Heart right ventricle (tissue), 16 donors: ENCODE data around the gene TMTC2. TPM values are rescaled to one million over a fixed set of nuclear protein-coding genes. Genes with fewer than 3 reads are reported as not detected.

Experiments used
- ATAC-seq, 8 donors: fragments of 200-7000 bp; cut with Tn5 transposase; one replicate each; pipeline ENCODE4 v1.9.1; 2020; ENCODE audit warnings: mild to moderate bottlenecking in 8 of 8, moderate library complexity in 8 of 8, moderate number of reproducible peaks in 1 of 8
- DNase-seq, 2 donors: peaks; one replicate each; pipeline ENCODE4 v3.0.0-alpha.2; 2020
- H3K27ac ChIP-seq, 10 donors: fragments of 200-600 bp; sonication (generic) in 2 of 10; one replicate each; pipeline versions ENCODE4 v1.5.0 to v1.8.0; 2020 to 2022; ENCODE audit warnings: mild to moderate bottlenecking in 3 of 10
- H3K27me3 ChIP-seq, 7 donors: fragments of 200-600 bp; one replicate each; pipeline ENCODE4 v1.8.0; 2021 to 2022; ENCODE audit warnings: mild to moderate bottlenecking in 2 of 7
- H3K36me3 ChIP-seq, 9 donors: fragments of 200-600 bp; sonication (generic) in 1 of 9; one replicate each; pipeline versions ENCODE4 v1.5.0 to v1.8.0; 2020 to 2022; ENCODE audit warnings: mild to moderate bottlenecking in 2 of 9
- H3K4me1 ChIP-seq, 9 donors: fragments of 200-600 bp; sonication (generic) in 1 of 9; one replicate each; pipeline versions ENCODE4 v1.5.0 to v1.8.0; 2020 to 2022; ENCODE audit warnings: mild to moderate bottlenecking in 4 of 9
- H3K4me3 ChIP-seq, 10 donors: fragments of 200-600 bp; sonication (generic) in 2 of 10; one replicate each; pipeline versions ENCODE4 v1.5.0 to v1.8.0; 2020 to 2022; ENCODE audit warnings: mild to moderate bottlenecking in 7 of 10, moderate library complexity in 2 of 10
- H3K9me3 ChIP-seq, 11 donors: fragments of 200-600 bp in 10 of 11; sonication (generic) in 2 of 11; one replicate each; pipeline versions ENCODE4 v1.5.0 to v1.8.0; 2013 to 2022; ENCODE audit warnings: mild to moderate bottlenecking in 2 of 11, control low read depth in 1 of 11, moderate library complexity in 1 of 11
- WGBS, 2 donors: extraction: QIAGEN DNeasy Blood & Tissue Kit; methylation state at CpG; one replicate each; pipeline ENCODE4 v1.1.7; 2013; ENCODE audit warnings: inconsistent platforms in 1 of 2; 5-methylcytosine and 5-hydroxymethylcytosine counted together
- intact Hi-C, 10 donors: fragments of 100-400 bp; cut with DNase I; formaldehyde crosslinking; loops; one replicate each; pipeline versions ENCODE4 v1.11.1 to v1.14.2; 2022
- polyA plus RNA-seq, 2 donors: library from polyadenylated mRNA; stranded (reverse); fragments of 200-250 nt; gene quantifications; one replicate each; pipeline ENCODE4 v1.2.3, GENCODE V29; 2013
- total RNA-seq, 10 donors: library from RNA; stranded (reverse); fragmentation: NEBNext Ultra II Directional in 3 of 10; extraction: Animal tissue kit (Norgen Biotek cat#: 25700) in 3 of 10; gene quantifications; one replicate each; pipeline versions ENCODE4 v1.2.1 to v1.2.4, GENCODE V29; 2021 to 2023
- TF ChIP-seq, protein P1 (sequence below), 9 donors: fragments of 200-600 bp; sonication (generic) in 2 of 9; IDR thresholded peaks; one replicate each; pipeline versions ENCODE4 v1.5.0 to v1.8.0; 2021 to 2022; ENCODE audit warnings: antibody characterized with exemption in 9 of 9, mild to moderate bottlenecking in 5 of 9, moderate library complexity in 1 of 9
- donor health status: Arrhythmogenic right ventricular cardiomyopathy.
- donor health status: ischemic (EF 13 %, LVEDD 7.1; RV severe dilation, severe dysfunction).
- donor health status: healthy with polysubstance abuse.
- donor health status: DM: no; HTN: yes; CAD: no.
- donor health status: DM: no; HTN: no; CAD: no.
- donor health status: ischemic (EF 25% LVEDD 6.9; RV normal size, moderate dysfunction).
- donor health status: ischemic (EF 25% LVEDD 5.7; RV mildly dilated, moderate dysfunction).
- donor health status: healthy.
- donor health status: DM: yes; HTN: yes; CAD: no.
- donor health status: Ischemic cardiomyopathy.
- donor health status: ischemic (EF 35%, LVEDD 5.7; RV mildly dilated, moderate dysfunction).
- donor health status: nonischemic (EF 11% LVEDD 7.7; RV severe dilation, severe dysfunction).
- donor health status: DM: yes; HTN: yes; CAD: no.
- donor health status: PGD.
- donor health status: ischemic (EF 29% LVEDD 5.4; RV normal size, mild dysfunction).
- donor health status: nonischemic (EF 23%, LVEDD 6.1; RV moderate dilation, normal function).

TMTC2 gene
- total and polyA plus RNA-seq, 12 donors, result 1.6 to 4.4 (median 2.6) TPM

DNA sequence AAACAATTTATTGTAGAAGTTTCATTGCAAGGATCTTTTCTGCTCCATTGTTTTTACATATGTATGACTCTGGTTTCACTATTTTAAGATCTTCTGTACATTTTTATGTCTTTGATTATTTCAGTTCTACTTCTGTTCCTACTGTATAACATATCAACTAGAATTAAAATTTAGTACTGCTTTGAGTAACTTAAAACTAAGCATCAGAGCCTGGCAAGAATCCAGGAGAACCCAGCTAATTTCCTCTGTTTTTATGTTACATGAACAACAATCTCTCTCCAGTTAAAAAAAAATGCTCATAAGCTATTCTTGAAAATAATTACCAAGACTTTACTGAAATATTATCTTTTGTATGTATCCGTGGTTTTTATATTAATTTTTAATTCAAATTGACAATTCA is 370.7 kb downstream of the TMTC2 start:
- ATAC-seq, result no peak
- no peak for DNase-seq
- H3K36me3 ChIP-seq, result no peaks in the 10 kb centered on the region
- H3K4me1 ChIP-seq, result no peaks in the 10 kb centered on the region
- WGBS, 2 donors, result 53 to 68% methylated on average over 1 of the region's 1 CpG
- H3K27me3 ChIP-seq, result no peaks in the 10 kb centered on the region
- TF ChIP-seq, protein P1, sequence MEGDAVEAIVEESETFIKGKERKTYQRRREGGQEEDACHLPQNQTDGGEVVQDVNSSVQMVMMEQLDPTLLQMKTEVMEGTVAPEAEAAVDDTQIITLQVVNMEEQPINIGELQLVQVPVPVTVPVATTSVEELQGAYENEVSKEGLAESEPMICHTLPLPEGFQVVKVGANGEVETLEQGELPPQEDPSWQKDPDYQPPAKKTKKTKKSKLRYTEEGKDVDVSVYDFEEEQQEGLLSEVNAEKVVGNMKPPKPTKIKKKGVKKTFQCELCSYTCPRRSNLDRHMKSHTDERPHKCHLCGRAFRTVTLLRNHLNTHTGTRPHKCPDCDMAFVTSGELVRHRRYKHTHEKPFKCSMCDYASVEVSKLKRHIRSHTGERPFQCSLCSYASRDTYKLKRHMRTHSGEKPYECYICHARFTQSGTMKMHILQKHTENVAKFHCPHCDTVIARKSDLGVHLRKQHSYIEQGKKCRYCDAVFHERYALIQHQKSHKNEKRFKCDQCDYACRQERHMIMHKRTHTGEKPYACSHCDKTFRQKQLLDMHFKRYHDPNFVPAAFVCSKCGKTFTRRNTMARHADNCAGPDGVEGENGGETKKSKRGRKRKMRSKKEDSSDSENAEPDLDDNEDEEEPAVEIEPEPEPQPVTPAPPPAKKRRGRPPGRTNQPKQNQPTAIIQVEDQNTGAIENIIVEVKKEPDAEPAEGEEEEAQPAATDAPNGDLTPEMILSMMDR (IDR thresholded peaks at IDR 0.05), result no peak
- H3K9me3 ChIP-seq, result no peaks in the 10 kb centered on the region
- intact Hi-C loops, result no loop called here
- no peak overlapping the region for H3K27ac ChIP-seq
- no peak overlapping the region for H3K4me3 ChIP-seq

DNA sequence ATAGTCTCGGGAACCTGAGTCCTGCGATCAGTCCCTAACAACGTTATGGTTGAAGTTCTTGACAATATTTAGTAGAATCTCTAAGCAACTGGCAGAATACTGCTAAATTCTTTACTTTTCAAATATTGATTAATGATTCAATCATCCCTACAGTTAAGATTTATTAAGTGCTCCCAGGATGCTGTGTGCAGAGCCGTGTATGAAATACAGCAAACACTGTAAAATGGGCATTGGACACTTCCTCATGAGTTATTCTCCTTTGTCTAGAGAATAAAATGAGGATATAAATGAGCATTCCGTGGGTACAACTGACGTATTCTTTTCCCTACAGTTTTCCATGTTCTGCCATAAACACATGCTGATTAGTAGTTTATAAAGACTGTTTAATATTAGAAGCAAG is 372.4 kb downstream of the TMTC2 start:
- Histone ChIP-seq H3K36me3 (no peaks in the 10 kb centered on the region), H3K4me3 (no peak overlapping the region), H3K9me3 (no peaks in the 10 kb centered on the region), H3K27ac (no peak overlapping the region), H3K4me1 (no peaks in the 10 kb centered on the region), H3K27me3 (no peaks in the 10 kb centered on the region)
- DNase-seq (no peak), ATAC-seq (no peak)
- intact Hi-C loops, result no loop called here
- TF ChIP-seq, protein P1 (IDR thresholded peaks at IDR 0.05), result no peak
- WGBS, 2 donors, result 79 to 88% methylated on average over 6 of the region's 6 CpGs

DNA sequence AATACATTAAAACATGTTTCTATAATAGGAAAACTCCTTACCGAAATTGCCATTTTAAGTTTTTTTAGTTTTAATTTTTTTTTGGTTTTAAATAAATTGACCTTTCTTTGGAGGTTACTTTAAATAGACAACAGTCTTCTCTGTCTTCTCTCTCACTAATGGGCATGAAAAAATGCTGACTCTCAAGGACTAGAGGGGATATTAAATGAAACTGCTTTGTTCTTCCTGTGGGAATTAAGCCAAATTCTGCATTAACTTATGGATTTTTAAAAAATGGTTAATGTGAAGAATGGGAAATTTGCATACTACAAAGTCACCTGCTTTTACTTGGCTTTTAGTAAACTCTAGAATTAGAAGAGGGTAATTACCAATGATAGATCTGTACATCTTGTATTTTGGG is 378.9 kb downstream of the TMTC2 start:
- intact Hi-C loops, result loop anchor here in 1 of 10 donors (5.0 kb wide), 1 partner anchor 388 kb away; no protein-coding TSS in a partner anchor
- WGBS, 2 donors, result 74 to 79% methylated on average over 1 of the region's 1 CpG
- no peak for ATAC-seq

DNA sequence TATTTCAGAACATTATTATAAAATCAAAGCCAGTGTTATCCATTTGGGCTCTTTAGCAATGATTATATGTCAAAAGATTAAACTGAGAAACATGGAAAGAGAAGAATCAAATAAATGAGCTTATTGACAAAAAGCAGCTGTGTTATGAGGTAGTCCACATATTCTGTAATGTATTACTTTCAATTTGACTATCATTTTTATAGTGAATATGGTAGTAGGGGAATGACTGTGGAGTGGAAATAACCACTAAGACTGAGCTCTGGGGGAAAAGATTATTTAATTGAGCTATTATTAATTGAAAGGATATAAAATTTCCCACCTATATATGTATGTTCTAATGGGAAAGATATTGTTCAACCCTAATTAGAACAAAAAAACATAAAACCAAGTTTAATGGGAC is 381.3 kb downstream of the TMTC2 start:
- no peaks in the 10 kb centered on the region for H3K36me3 ChIP-seq
- peaks cover 0 to 36% (median 5%) of the 10 kb centered on the region in 11 donors for H3K9me3 ChIP-seq
- no peaks in the 10 kb centered on the region for H3K27me3 ChIP-seq
- TF ChIP-seq, protein P1 (IDR thresholded peaks at IDR 0.05), result no peak
- no peak overlapping the region for H3K27ac ChIP-seq
- no peaks in the 10 kb centered on the region for H3K4me1 ChIP-seq
- no peak for DNase-seq
- H3K4me3 ChIP-seq, result no peak overlapping the region
- intact Hi-C loops, result loop anchor here in 1 of 10 donors (5.0 kb wide), 1 partner anchor 391 kb away; no protein-coding TSS in a partner anchor
- no peak for ATAC-seq

More for the DNA sequence above, 378.9 kb downstream of the TMTC2 start:
- H3K27ac ChIP-seq, result no peak overlapping the region
- H3K27me3 ChIP-seq, result no peaks in the 10 kb centered on the region
- DNase-seq, result no peak
- TF ChIP-seq, protein P1 (IDR thresholded peaks at IDR 0.05), result no peak
- no peaks in the 10 kb centered on the region for H3K4me1 ChIP-seq
- H3K36me3 ChIP-seq, result no peaks in the 10 kb centered on the region
- peaks cover 0 to 17% (median 0%) of the 10 kb centered on the region in 11 donors for H3K9me3 ChIP-seq
- H3K4me3 ChIP-seq, result no peak overlapping the region
